Left cardiac atrium (tissue), 4 donors: ENCODE results near the gene ADGRV1. TPM values are rescaled to one million over a fixed set of nuclear protein-coding genes. Genes with fewer than 3 reads are reported as not detected.
A peak's percentile ranks its signal among the peaks of the same experiment; 100 is the strongest.
"Not testable (repeated sequence)": the region's sequence is repeated elsewhere in the genome, so short reads cannot be mapped to it uniquely, and the experiment has no call there.

ENCODE experiments used
- ATAC-seq, 2 donors: fragments of 200-7000 bp; cut with Tn5 transposase; one replicate each; pipeline ENCODE4 v1.9.1; 2020; ENCODE audit warnings: mild to moderate bottlenecking in 2 of 2, moderate library complexity in 2 of 2
- DNase-seq: peaks from one replicate; pipeline ENCODE4 v3.0.0-alpha.2; 2020
- intact Hi-C, 2 donors: fragments of 100-400 bp; cut with DNase I; formaldehyde crosslinking; loops; one replicate each; pipeline versions ENCODE4 v1.14.1 to v1.15.1; 2022 to 2023
- total RNA-seq, 2 donors: library from RNA; stranded (reverse); fragmentation: NEBNext Ultra II Directional; extraction: Animal tissue kit (Norgen Biotek cat#: 25700); gene quantifications; one replicate each; pipeline ENCODE4 v1.2.1, GENCODE V29; 2021
- donor health status: DM: no; HTN: yes; CAD: no.
- donor health status: DM: no; HTN: yes; CAD: no; lungs with severe emphysema.
- donor health status: DM: yes; HTN: yes; CAD: no.
- donor health status: Dilated cardiomyopathy.

Gene ADGRV1
- total RNA-seq, 2 donors from 2014 or later, result 0.32 to 0.60 TPM

DNA sequence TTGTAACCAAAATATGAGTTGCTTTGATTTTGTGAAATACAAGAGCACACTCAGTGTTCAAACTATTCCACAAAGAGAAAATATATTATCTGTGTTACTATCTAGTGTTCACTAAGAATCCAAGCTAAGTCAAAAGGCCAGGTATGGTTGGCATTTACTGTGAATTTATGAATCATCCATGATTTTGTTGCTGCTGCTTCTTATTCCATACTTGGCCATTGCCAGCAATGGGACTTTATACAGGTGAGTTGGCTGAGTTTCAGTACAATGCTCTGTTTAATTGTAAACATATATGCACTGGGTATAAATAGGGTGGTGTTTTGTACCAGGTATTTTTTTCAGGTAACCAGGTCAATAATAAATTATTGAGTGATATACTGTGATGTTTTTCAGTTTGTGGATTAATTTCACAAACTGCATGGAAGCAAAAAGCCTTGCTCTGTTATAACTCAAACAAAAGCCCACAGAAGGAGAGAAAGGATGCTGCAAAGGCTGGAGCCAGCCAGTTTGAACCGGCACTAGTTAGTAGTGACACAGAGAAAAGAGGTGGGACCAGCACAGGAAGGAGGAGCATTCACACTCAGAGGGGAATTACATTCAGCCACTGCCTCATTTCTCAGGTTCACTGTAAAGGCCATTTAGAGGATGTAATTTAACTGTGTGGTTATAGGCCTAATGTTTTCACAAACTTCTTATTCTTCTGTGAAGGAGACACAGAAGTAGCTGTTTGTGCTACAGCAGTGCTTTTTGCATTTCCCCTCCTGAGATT is 381.8 kb downstream of the ADGRV1 start:
- ATAC-seq, result peak in 1 of 2 donors; percentile 49
- intact Hi-C loops, result no loop called here
- DNase-seq, result no peak

DNA sequence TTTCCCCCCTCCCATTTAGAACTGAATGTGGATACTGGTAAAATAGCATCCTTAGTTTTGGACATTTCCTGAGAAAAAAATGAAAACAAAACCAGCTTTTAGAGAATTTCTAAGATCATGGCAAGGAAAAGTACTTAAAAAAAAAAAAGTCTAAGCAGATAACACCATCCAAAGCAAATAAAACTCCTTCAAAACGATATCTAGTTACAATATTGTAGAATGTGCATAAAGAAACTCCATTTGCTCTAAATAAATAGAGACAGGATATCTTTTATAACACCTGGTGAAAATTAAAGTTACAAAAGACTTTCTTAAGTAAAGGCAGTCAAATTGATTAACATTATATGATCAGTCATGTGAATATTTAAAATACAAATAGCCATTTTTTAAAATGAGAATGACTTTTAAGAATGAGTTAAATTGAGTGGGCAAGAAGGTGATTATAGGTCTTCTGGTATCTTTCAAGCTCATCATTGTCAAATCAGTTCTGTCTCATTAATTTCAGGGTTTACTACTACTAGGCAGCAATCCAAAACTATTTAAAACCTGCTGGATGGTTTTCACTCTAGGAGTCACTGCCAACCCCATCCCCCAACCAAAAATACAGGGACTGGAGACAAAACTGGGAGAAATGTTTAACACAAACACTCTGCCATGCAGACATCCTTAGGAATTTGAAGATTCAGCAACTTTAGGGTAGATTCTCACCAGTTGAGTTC is 382.6 kb downstream of the ADGRV1 start:
- DNase-seq (no peak), ATAC-seq (no peak)
- intact Hi-C loops, result no loop called here

DNA sequence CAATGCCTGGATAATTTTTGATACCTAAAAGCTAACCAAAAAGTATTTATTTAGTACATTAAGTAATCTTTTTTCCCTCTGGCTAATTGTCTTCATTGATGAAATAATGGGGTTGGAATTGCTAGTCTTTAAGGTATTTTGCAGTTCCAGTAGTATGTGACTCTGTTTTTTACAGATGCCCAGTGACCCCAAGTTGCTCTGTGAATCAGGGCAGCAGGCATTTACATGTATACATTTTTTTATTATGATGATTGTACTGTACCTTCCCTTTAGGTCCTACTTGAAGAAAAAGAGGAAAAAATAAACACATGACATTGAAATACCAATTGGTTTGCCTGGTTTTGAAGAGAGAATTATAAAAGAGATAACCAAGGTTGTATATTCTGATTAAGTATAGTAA is 385.5 kb downstream of the ADGRV1 start:
- no peak for ATAC-seq
- intact Hi-C loops, result no loop called here
- no peak for DNase-seq

DNA sequence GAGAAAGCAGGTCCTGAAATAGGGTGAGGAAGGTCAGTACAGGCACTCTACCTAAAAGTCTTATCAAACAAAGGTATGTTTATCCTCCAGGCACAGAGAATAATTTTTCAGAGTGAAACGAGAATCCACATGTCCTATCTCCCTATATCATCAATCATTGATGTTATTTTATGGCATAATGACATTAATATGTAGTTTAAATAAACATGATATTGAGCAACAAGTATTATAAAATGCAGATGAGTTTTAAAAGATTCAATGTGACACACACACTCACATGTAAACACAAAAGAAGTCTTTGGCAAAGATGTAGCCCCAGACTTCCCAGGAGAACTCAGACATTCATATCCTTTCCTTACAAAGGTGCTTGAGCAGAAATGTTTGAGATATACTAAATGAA is 389.1 kb downstream of the ADGRV1 start:
- DNase-seq (no peak), ATAC-seq (no peak)
- intact Hi-C loops, result no loop called here

DNA sequence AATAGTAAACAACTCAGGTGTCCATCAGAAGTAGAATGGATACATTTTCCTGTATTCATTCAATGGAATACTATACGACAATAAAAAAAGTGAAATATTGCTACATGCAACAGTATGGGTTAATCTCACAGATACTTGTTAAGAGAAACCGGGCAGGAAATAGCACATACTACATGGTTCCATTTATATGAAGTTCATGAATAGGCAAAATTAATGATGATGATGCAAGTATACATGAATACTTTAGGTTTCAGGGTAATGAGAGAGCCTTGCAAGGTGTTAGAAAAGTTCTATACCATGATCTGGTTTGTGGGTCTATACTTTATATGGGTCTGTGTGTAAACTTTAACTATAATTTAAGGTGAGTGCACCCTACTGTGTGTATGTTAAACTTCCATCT is 390.4 kb downstream of the ADGRV1 start:
- intact Hi-C loops, result no loop called here
- DNase-seq (no peak), ATAC-seq (no peak)

DNA sequence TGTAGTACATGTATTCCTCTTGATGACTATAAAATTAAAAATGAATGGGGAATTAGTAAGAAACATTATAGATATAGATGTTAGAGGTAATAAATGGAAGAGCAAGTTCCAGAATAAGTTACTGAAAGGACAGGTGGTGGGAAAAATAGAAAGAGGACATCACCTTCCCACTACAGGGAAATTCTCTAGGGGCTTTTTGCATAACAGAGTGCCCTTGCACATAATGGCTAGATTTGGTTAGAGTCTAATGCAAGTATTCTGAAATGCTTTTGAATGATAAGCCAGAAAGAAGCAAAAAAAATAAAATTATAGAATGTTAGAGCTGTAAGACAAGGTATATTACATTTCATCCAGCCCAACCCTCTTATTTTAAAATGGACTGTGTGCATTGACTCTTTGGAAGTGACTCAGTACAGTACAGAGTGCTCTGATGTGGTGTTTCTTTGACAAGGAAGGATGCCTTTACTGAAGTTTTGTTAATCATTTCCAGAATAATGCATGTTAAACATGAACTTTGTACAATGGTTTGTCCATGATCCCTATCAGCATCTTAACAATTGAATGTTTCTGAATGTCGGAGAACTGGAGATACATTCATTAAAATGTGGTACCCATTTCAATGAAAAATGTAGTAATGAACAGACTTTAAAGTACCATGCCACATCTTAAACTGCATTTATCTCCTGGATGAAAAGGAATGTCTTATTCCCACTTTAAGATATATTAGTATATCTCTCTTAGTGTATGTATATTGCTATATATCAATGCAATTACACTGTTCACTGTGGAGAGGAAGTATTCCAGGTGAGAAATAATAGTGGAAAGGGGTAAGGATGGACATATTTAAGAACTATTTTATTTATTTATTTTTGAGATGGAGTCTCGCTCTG is 391.1 kb downstream of the ADGRV1 start:
- intact Hi-C loops, result no loop called here
- DNase-seq, result no peak
- no peak for ATAC-seq

DNA sequence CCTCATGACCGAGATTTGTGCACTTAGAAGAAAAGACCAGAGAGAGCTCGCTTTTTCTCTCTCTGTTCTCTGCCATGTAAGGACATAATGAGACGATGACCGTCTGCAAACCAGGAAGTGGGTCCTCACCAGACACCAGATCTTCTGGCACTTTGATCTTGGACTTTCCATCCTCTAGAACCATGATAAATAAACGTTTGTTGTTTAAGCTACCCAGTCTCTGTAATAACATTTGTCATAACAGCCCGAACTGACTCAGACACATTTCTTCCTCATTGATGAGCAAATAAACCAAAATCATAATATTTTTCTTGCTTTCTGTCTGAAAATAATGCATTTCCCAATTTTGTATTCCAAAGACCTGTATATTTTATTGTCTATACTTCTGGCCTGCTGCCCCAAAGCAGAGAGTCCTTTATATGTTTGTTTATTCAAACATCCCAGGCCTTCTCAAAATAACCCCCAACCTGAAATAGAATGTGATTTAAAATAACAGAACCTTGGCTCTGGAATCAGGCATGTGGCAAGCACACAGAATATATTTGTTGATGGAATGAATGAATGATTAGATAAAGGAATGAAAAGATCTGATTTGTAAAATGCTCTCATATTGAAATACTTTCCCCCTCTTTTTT is 396.5 kb downstream of the ADGRV1 start:
- DNase-seq (no peak), ATAC-seq (no peak)
- intact Hi-C loops, result no loop called here

DNA sequence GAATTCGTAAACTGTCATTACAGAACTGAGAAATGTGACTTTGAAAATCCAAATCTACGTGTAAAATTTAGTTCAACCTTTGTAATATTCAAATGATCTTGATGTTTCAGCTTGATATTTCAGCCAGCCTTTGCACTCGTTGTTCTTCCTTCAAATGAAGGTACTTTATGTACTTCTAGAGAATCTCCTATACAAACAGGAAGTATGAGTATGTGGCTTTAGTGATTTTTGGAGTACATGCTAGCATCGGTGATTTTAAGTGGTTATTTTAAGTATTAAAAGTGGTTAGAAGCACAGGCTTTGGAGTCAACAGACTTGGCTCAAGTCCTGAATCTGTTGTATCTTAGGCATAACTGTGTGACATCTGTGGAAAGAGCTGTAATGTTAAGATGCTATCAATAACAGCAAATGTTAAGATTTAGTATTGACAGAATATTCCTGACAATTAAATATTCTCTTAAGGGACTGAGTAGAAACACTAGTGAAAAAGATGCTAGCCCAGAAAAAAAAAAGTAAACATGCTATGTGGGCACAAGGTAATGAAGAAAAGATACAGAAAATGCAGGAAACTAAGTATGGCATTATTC is 398.0 kb downstream of the ADGRV1 start:
- intact Hi-C loops, result no loop called here
- DNase-seq (no peak), ATAC-seq (no peak)

DNA sequence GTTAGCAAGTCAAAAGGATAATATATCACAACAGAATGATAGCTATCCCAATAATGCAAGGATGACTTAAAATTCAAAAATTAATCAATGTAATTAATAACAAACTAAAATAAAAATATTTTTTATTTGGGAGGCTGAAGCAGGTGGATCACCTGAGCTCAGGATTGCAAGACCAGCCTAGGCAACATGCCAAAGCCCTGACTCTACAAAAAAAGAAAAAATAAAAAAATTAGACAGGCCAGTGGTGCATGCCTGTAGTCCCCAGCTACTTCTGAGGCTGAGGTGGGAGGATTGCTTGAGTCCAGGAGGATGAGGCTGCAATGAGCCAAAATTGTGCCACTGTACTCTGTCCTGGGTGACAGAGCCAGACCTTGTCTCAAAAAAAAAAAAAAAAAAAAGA is 399.3 kb downstream of the ADGRV1 start:
- intact Hi-C loops, result no loop called here
- ATAC-seq (no peak), DNase-seq (no peak)

DNA sequence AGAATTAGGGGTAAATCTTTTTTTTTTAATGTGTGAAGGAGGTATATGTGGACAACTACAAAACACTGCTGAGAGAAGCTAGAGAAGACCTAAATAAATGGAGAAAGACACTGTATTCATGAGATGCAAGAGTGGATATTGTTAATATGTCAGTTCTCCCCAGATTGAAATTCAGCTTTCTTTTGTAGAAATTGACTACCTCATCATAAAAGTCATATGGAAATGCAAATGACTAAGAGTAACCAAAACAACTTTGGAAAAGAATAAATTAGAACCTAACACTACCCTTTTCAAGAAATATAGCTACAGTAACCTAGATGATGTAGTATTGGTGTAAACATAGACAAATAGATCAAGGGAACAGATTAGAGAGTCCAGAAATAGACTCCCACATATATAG is 400.7 kb downstream of the ADGRV1 start:
- DNase-seq, result no peak
- ATAC-seq, result no peak
- intact Hi-C loops, result no loop called here

DNA sequence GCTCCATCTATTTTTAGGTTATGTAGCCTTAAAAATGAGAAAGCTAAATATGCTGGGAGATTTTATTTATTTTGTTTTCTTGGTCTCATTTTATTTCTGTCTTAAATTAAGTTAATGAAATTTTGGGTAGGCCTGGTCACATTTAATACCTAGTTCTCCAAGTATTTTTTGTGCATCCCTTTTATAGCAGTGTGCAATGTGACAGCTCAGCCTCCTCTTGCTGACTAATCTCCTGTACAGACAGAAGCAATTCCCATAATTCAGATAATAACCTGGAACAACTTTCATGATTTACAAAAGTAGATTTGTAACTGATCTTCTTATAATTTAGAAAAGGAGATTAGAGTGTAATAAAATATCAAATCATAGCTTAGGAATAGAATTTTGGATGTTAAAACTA is 403.9 kb downstream of the ADGRV1 start:
- DNase-seq (no peak), ATAC-seq (peak in 1 of 2 donors; percentile 31)
- intact Hi-C loops, result no loop called here

DNA sequence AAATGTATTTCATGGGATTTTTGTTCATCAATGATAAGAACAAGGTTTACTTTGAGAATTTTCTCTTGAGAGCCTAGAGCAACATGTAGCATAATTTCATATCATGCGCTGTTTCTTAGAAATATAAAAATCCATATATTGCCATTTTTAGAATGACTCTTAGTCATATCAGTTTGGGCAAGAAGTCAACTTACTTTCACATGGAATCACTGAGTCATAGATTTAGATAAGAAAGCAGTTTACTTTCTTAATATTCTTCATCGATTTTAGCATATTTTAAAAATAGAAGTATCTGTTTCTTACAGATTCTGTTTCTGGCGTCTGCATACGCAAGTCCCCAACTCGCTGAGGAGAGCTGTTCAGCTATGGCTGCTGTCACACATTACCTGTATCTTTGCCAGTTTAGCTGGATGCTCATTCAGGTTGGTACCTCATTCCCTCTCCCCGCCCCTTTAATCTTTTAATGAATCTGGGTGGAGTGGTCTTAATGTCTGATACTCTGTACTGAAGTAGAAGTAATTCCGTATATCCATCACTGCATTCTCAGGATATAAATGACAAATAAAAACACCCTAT is 406.6 kb downstream of the ADGRV1 start:
- no peak for DNase-seq
- intact Hi-C loops, result no loop called here

DNA sequence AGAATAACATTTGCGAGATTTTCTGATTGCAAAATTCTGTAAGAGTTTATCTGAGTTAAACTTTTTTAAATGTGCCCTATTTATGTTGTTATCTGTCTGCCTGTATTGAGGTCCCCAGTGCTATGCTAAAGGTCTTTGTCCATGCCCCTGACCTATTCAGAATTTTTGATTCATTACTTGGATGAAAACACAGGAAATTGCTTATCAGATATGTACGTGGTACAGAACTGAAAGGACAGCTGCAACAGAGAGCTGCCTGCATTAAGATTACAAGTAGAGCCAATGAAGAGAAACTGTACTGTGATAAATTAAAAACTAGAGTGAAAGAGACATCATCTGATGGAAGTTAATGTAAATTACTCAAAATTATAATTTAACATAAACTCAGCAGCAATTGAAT is 408.8 kb downstream of the ADGRV1 start:
- no peak for DNase-seq
- intact Hi-C loops, result no loop called here
- no peak for ATAC-seq

More for the DNA sequence above, 406.6 kb downstream of the ADGRV1 start:
- no peak for ATAC-seq

DNA sequence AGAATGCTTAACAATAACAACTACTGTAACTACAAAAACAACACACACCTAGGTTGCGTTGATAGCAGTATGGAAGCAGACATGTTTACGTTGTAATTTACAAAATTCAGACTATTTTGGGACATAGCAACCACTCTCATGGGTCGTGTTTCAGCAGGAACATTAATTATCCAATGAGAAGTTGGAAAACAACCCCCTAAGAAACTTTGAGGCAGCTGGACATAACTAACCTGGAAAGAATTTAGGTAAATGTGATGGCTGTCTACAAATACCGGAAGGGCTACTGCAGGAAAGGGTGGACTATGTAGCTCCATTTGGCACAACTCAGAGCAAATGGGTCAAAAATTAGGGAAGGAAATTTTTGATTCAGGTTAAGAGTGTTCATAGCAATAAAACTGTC is 409.3 kb downstream of the ADGRV1 start:
- DNase-seq (no peak), ATAC-seq (no peak)
- intact Hi-C loops, result no loop called here

DNA sequence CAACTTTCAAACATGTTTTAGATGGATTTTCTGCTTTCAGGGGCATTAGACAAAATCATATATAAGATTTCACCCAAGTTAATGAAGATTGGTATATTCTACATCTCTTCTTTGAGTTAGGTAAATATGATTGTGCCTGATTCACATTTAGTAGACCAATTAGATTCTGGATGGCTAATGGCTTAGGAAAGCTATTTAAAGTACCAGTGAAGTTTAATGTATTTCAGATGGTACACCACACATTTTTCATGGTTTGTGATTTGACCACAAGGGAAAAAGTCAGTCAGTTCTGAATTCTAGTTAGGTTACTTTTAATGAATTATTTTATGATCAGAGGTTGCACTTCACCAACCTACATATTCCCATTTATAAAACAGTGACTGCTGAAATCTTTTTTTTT is 409.7 kb downstream of the ADGRV1 start:
- ATAC-seq, result no peak
- intact Hi-C loops, result no loop called here
- no peak for DNase-seq

DNA sequence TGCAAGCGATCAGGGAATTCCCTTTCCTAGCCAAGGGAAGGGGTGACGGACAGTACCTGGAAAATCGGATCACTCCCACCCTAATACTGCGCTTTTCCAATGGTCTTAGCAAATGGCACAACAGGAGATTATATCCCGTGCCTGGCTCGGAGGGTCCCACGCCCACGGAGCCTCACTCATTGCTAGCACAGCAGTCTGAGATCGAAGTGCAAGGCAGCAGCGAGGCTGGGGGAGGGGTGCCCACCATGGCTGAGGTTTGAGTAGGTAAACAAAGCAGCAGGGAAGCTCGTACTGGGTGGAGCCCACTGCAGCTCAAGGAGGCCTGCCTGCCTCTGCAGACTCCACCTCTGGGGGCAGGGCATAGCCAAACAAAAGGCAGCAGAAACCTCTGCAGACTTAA is 411.3 kb downstream of the ADGRV1 start:
- DNase-seq, intact Hi-C loops, ATAC-seq: not testable (repeated sequence)

DNA sequence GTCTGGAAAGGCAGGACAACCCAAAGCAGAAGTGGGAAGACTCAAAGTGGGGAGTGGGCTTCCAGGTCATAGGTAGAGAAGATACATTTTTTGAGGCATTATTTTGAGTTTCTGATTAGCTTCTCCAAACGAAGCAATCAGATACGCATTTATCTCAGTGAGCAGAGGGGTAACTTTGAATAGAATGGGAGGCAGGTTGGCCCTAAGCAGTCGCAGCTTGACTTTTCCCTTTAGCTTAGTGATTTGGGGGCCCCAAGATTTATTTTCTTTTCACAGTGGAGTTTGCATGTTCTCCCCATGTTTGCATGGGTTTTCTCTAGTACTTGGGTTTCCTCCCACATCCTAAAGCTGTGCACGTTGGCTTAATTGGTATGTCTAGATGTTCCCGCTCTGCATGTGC is 422.6 kb downstream of the ADGRV1 start:
- no peak for ATAC-seq
- intact Hi-C loops, result no loop called here
- no peak for DNase-seq

DNA sequence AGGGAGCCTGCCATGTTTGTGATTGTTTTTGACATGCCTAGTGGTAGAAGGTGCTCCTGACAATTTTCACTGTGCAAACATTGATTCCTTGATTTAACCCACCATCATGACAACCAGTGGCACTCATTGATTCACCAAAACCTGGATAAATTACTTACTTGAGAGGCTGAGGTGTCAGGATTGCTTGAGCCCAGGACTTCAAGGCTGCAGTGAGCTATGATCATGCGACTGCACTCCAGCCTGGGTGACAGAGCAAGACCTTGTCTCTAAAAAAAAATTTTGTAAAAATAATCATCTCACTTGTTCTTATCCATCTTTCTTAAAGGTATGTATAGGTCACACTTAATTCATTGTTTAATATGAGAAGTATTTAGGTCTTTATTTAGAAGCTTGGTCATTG is 423.2 kb downstream of the ADGRV1 start:
- no peak for DNase-seq
- intact Hi-C loops, result no loop called here
- no peak for ATAC-seq

DNA sequence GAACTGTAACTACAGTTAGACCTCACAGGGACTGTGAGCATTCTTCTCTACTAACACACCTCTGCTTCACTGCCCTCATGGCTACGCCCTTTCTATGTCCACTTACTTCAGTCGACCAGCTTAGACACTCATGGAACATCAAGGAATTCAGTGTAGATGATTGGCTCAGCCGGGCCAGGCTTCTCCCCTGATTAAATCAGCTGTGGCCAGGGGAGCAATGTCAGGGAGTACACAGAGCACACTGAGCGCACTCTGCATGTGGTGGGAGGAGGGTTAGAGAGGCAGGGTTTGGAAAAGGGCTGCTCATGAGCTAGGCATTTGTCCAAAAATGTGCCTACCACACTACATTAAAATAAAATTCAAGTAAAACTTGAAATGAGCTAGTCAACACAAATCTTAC is 424.0 kb downstream of the ADGRV1 start:
- intact Hi-C loops, result no loop called here
- peak in 1 of 2 donors; percentile 90 for ATAC-seq
- peak; percentile 24 for DNase-seq
